HG03060 (cell line): ENCODE results near the gene LSM12.

Experiments used
- ATAC-seq: cut with Tn5 transposase; IDR thresholded peaks from one replicate; pipeline ENCODE4 v1.9.1; 2021; ENCODE audit warnings: low read depth, moderate number of reproducible peaks; ENCODE audit not compliant: unreplicated experiment

The LSM12 gene

DNA sequence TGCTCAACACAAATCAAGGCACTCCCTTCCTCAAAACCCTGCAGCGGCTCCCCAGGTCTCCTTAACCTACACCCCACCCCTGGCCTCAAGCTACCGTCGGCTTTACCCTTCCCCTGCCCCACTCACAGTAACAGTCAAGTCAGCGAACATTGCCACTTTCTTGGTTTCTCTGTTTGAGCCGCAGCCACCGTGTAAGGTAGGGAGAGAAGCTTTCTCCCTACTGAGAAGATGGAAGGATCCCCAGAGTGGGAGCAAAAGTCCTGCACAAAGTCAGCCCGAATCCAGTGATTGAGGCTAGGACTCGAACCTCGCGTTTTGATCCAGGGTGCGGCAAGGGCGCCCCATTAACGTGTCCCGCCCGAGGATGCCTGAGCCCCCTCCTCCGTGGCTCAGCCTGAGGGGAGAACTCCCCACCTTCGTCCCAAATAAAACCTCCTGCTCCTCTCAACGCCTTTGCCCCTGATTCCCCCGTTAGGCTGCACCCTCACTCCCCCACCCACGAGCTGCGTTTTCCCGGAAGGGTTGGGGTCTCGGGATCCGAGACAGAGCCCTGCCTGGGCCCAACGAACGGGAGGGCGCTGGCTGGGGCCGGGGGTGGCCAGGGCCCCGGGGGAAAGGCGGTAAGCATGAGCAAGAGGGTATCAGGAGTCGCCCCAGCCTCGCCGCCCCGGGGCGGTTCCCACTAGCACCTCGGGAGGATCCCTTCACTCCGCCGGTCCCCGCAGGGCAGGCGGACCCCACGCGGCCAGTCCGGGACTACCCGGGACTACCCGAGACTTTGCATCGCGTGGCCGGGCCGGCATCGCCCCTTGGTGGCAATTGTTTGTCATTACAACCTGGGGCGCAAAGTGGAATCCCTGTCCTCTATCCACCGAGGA, 72.0 kb downstream of the LSM12 start:
- ATAC-seq = no peak

DNA sequence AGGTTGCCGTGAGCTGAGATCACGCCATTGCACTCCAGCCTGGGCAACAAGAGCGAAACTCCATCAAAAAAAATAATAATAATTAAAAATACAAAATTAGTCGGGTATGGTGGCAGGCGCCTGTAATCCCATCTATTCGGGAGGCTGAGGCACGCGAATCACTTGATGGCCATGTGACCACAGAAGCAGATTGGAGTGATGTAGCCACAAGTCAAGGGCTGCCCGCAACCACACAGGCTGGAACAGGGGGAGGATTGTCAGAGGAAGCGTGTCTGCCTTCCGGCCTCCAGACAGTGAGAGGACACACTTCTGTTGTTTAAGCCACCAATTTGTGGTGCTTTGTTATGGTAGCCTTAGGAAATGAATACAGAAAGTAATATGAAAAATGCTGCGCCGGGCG, 73.8 kb downstream of the LSM12 start:
- no peak for ATAC-seq

DNA sequence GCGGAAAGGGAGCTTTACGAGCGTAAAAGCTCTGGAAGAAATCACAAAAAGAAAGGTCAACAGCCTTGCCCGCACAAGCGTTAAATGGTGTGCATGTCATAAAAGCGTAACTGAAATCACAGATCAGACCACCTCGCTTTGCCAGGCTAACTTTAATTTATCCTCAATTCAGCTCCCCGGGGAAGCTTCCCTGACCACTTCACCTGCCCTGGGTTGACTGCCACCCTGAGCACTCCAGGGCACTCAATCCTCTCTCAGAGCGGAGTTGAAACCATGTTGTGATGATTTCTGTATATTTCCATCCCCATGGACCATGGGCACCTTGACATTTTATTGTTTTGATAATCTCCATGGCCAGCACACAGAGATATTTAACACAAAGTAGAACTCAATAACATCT, 78.2 kb downstream of the LSM12 start:
- ATAC-seq = no peak

DNA sequence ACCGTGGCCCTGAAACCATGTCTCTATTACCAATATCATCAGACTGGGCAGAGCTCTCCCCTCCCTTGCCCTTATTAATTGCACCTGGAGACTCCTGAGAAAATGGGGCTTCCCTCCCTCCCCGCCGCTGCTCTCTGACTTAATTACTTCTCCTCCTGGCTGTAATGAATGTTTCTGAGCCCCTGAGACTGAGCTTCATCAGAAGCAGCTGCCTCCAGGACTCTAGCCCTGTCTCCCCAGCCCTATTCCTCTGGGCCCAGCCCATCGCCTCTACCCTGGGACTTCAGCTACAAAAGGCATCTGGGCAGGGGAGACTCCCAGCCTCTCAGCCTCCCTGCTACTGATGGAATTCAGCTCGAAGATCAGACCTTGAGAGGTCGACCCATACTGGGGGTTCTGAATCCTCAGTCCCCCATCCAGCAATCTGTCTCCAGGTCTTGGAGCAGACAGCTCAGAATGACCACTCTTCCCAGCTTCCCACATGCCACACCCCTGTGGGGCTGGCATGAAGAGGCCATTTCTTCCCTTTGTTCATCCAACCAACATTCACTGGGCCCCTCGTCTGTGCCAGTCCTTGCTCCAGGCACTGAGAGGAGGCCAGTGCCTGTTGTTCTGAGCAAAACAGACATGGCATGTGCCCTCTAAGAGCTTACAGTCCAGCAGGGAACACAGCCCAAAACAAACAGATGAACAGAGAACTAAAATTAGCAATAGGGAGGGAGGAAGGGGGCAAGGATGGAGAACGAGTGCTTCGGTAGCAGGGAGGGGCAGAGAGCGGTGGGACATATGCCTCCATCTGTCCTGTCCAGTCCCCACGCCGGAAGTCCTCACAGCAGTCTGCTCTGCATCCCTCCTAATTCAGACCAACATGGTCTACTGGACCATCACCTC, 79.1 kb downstream of the LSM12 start:
- no peak for ATAC-seq

- ATAC-seq = no peak
Observed at GRCh38 chr17:43986225-43986981, 80.1 kb downstream of the LSM12 start.

DNA sequence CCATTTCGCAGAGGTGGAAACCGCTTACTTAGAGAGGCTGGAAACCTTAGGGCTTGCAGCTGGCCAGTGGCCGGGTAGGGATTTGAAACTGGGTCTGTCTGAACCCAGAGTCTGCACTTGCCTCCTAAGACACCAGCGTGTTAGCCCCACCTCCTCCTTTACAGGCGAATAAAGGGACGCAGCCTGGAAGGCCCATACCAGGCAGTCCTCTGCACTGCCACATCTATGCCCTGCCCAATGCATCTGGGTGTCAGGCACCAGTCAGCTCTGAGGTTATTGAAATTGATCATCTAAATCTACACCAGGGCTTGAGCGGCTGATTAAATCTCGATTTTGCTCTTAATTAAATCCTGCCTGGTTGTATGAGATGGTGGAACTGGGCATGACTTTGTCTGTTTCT, 82.0 kb downstream of the LSM12 start:
- no peak for ATAC-seq
